ENCODE measurements around the gene OR6J1.

- TF ChIP-seq, protein P1, sequence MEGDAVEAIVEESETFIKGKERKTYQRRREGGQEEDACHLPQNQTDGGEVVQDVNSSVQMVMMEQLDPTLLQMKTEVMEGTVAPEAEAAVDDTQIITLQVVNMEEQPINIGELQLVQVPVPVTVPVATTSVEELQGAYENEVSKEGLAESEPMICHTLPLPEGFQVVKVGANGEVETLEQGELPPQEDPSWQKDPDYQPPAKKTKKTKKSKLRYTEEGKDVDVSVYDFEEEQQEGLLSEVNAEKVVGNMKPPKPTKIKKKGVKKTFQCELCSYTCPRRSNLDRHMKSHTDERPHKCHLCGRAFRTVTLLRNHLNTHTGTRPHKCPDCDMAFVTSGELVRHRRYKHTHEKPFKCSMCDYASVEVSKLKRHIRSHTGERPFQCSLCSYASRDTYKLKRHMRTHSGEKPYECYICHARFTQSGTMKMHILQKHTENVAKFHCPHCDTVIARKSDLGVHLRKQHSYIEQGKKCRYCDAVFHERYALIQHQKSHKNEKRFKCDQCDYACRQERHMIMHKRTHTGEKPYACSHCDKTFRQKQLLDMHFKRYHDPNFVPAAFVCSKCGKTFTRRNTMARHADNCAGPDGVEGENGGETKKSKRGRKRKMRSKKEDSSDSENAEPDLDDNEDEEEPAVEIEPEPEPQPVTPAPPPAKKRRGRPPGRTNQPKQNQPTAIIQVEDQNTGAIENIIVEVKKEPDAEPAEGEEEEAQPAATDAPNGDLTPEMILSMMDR (conservative IDR thresholded peaks at IDR 0.05) = no peak
- no peak for TF ChIP-seq ZFX (IDR thresholded peaks at IDR 0.05)
Measured at GRCh38 chr14:22666203-22666893, 22.2 kb upstream of the OR6J1 start.
